Measurements from ENCODE around the gene TSR3.

DNA sequence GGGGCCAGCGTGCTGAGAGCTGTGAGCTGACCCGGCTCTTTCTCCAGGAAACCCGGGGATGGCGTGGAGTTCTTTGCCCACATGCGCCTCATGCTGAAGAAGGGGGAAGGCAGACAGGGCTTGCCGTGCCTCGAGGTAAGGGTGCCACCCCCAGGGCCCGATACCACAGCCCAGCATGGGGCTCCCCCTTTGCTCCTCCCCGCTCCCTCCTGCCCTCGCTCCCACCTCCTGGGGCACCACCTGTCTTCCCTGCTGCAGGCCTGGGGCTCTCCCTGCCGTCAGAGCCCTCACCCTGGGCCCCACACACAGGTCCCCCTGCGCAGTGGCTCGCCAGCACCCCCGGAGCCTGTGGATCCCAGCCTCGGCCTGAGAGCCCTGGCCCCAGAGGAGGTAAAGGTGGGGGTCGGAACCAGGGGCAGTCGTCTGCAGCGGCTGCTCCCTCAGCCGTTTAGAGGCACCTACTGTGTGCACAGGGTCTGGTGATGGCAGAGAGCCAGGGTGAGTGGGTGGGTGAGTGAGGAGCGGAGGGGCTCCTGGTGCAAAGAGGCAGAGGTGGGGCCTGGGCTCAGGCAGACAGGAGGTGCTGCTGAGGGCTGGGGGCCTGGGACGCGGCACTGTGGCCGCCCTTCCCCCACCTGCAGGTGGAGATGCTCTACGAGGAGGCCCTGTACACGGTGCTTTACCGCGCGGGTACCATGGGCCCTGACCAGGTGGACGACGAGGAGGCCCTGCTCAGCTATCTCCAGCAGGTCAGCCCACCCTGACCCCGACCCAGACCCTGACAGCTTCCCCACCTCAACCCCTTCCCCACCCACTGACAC is 12.6 kb downstream of the TSR3 start:
- no peak for TF ChIP-seq CTCF (IDR thresholded peaks at IDR 0.05)
- no peak for TF ChIP-seq ZFX (IDR thresholded peaks at IDR 0.05; ENCODE audit: borderline replicate concordance)

Data from 22Rv1 (cell line).